ENCODE results near the gene PATZ1. TPM values are rescaled to one million over a fixed set of nuclear protein-coding genes. Genes with fewer than 3 reads are reported as not detected.
"Not testable (repeated sequence)": the region's sequence is repeated elsewhere in the genome, so short reads cannot be mapped to it uniquely, and the experiment has no call there.

PATZ1 gene, protein sequence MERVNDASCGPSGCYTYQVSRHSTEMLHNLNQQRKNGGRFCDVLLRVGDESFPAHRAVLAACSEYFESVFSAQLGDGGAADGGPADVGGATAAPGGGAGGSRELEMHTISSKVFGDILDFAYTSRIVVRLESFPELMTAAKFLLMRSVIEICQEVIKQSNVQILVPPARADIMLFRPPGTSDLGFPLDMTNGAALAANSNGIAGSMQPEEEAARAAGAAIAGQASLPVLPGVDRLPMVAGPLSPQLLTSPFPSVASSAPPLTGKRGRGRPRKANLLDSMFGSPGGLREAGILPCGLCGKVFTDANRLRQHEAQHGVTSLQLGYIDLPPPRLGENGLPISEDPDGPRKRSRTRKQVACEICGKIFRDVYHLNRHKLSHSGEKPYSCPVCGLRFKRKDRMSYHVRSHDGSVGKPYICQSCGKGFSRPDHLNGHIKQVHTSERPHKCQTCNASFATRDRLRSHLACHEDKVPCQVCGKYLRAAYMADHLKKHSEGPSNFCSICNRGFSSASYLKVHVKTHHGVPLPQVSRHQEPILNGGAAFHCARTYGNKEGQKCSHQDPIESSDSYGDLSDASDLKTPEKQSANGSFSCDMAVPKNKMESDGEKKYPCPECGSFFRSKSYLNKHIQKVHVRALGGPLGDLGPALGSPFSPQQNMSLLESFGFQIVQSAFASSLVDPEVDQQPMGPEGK
- total RNA-seq (2014; rRNA removed; shearing (Covaris generic)), result 1.1 and 3.0 TPM in 2 replicates

DNA sequence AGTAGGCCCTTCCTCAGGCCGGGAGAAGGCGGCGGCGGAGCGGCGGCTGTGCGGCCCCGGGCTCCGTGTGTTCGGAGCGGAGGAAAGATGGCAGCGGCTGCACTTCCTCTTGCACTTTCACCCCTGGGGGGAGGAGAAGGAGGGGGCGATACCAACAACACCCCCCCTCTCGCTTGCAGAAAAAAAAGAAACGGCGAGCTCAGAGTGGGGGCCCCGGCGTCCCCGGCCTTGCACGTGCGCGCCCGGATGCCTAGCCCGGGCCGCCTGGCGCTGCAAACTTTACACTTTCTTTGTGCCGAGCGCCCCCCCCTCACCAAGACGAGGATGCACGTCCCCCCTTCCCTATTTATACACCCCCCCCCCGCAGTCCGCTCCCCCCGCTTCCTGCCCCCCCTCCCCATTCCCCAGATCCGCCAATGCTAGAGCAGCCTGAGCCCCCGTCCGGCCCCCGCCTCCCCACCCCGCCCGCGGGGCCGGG is at the start of gene PATZ1:
Gene PATZ1, minus strand, starts transcription at position 92 of the 478 bp plus-strand sequence. CDS start 744 bp downstream, outside the sequence.
- DNase-seq (ENCODE audit: low spot score), result peak; percentile 13

DNA sequence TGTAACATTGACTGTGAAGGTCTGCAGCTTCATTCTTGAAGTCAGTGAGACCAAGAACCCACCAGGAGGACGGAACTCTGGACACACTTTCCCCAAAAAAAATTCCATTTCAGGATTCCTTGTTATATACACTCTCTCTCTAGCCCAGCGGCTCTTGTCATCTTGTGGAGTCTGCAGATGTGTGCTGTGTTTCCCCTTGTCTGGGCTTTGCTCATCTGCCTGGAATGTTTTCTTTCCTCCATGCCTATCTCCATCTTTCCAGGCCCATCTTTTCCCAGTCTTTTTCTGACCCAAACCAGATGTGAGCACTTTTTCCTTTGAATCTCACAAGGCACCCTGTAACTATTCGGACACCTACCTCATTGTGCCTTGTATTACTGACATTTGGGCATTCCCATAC is 48.2 kb upstream of the PATZ1 start:
- DNase-seq (ENCODE audit: low spot score), result no peak

DNA sequence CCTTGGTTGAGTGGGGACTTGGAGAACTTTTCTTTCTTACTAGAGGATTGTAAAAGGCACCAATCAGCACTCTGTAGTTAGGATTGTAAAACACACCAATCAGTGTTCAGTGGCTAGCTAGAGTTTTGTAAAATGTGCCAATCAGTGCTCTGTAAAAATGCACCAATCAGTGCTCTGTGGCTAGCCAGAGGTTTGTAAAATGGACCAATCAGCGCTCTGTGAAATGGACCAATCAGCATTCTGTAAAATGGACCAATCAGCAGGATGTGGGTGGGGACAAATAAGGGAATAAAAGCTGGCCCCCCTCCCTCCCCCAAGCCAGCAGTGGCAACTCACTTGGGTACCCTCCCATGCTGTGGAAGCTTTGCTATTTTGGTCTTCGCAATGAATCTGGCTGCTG is 47.7 kb upstream of the PATZ1 start:
- DNase-seq (ENCODE audit: low spot score), result no peak

DNA sequence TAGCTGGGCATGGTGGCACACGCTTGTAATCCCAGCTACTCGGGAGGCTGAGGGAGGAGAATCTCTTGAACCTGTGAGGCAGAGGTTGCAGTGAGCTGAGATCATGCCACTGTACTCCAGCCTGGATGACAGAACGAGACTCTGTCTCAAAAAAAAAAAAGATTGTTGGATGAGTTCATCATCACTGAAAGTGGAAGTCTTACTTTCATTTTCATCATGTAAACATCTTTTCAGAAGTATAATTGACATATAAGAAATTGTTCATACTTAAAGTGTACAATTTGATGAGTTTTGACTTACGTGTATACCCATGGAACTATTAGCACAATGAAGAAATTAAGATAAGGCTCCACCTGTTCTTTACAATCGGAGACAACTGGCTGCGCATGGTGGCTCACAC is 32.5 kb upstream of the PATZ1 start:
- not testable (repeated sequence) for DNase-seq (ENCODE audit: low spot score)

DNA sequence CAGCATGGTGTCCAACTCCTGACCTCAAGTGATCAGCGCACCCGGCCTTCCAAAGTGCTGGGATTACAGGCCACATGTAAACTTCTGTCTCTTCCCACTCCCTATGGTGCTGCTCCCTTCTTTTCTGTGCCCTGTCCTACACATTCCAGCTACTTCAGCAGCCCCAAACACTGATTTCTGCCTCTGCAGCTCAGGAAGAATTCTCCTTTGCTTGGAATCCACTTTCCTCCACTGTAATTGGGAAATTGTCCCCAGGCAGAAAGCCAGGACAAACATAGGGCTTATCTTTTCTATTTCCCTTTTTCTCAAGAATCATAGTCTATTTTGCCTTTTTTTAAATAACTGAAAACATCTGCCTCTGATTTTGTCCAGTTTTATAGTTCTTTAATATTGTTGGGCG is 32.0 kb upstream of the PATZ1 start:
- DNase-seq (ENCODE audit: low spot score), result no peak

DNA sequence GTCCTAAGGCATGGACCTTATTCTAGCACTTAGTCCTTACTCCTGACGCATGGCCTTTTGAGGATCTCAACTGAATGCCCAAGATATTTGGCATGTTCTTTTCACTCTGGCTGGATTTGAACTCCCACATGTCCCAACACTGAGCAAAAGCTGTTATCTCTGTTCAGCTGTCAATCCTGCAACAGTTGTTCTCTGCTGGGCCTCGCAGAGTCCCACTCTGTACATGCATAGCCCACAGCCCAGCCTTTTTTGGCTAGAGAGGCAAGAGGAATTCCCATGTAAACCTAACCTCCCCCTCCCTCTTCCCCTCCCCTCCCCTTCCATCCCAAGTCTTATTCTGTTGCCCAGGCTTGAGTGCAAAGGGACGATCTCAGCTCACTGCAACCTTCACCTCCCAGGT is 31.5 kb upstream of the PATZ1 start:
- no peak for DNase-seq (ENCODE audit: low spot score)

DNA sequence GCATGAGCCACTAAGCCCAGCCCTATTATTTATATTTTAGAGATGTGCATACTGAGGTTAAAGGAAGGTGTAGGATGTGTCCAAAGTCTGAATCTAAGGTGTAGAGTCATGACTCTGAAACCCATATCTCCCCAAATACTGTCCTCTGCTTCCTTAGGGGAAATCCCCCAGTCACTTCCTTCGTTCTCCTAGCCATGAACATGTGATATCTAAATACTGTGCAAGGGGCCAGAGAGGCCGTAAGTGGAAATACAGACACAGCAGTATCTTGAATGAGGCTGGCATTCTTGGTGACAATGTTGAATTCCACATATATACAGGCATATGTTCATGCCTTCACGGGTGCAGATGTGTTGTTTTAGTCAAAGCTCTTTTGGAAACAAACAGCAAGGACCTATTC is 21.3 kb upstream of the PATZ1 start:
- DNase-seq (ENCODE audit: low spot score), result no peak

DNA sequence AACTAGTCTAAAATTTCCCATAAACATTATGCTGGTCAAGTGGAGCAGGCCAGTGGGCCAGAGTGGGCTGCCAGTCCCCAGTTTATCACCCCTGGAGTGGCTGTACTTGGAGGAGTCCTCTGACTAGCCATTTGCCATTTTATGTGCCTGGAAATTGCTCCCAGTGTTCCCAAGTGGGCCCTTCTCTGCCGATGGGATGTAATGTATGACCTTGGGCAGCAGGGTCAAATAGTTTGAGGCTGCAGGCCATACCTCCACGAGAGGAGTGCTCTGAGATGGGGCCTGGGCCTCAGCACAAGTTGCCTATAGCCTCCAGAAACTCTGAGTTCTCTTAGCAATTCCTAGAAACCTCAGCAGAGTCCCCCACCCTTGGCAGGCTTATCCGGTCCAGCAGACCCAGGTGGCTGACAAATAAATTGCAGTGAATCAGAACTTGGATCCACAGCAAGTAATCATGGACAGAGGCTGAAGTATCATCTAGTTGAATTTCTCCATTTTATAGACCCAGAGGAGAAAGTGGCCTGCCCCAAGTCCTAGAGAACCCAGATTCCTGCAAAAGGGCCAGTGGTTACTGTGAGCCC is 17.8 kb upstream of the PATZ1 start:
- no peak for DNase-seq (ENCODE audit: low spot score)

DNA sequence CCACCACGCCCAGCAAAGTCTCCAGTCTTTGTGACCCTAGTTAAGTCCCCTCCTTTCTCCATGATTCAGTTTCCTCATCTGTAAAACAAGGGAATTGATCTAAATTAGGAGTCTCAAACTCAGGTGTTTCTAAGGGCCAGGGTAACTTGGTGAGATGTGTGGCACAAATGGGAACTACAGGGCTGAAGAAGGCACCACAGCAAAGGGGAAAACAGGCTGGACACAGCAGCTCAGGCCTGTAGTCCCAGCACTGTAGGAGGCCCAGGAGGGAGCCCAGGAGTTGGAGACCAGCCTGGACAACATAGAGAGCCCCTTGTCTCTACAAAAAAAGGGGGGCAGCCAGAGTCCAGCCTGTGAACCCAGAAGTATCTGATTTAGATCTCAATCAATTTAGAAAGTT is 15.6 kb upstream of the PATZ1 start:
- DNase-seq (ENCODE audit: low spot score), result no peak

DNA sequence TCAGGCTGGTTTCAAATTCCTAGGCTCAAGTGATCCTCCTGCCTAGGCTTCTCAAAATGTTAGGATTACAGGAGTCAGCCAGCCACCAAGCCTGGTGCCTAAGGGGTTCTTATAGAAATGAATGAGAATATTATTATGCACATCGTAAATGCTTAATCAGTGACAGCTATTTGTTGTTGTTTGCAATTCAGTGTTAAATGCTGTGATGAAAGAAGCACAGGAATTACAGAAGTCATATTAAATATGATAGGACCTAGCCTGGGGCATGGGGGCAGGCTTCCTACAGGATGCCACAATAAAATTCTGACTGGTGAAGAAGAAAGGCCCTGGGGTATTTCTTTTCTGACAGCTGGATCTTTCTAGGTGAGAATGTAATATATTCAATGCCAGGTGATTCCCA is 13.9 kb upstream of the PATZ1 start:
- DNase-seq (ENCODE audit: low spot score), result no peak

DNA sequence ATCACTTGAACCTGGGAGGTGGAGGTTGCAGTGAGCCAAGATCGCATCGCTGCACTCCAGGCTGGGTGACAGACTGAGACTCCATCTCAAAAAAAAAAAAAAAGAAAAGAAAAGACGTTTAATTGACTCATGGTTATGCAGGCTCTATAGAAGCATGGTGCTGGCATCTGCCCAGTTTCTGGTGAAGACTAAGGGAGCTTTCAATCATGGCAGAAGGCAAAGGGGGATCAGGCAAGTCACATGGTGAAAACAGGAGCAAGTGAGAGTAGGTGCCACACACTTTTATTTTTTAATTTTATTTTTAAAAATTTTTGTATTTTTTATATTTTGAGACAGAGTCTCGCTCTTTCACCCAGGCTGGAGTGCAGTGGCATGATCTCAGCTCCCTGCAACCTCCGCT is 8.4 kb upstream of the PATZ1 start:
- no peak for DNase-seq (ENCODE audit: low spot score)

DNA sequence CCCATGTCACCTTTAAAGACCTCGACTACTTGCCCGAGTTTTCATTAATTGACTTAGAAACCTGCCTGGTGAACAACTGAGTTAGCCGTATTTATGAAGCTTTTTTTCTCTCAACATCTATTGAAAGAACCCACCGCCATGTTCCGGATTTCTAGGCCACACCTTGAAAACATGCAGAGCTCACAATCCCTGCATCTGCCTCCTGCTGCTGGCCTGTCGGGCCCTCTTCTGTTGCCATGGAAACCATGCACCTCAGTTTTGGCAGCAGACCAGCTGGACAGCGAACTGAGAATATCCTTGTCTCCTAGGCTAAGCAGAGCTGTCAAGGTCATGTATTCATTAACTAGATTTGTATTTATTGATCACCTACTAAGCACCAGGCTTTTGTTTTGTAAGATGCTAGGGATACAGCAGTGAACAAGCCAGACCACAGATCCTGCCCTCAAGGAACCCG is 4.3 kb upstream of the PATZ1 start:
- DNase-seq (ENCODE audit: low spot score), result peak; percentile 9

DNA sequence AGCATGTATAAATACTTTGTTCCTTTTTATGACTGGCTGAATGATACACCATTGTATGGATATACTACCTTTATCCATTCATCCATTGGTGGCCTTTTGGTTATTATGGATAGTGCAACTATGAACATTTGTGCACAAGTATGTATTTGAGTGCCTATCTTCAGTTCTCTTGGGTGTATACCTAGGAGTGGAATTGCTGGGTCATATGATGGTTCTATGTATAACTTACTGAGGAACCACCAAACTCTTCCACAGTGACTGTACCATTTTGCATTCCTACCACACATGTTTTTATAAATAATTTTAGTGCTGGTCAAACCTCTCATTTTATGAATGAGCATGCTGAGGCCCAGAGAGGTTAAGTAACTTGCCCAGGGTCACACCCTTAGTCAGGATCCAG is 3.8 kb upstream of the PATZ1 start:
- no peak for DNase-seq (ENCODE audit: low spot score)

DNA sequence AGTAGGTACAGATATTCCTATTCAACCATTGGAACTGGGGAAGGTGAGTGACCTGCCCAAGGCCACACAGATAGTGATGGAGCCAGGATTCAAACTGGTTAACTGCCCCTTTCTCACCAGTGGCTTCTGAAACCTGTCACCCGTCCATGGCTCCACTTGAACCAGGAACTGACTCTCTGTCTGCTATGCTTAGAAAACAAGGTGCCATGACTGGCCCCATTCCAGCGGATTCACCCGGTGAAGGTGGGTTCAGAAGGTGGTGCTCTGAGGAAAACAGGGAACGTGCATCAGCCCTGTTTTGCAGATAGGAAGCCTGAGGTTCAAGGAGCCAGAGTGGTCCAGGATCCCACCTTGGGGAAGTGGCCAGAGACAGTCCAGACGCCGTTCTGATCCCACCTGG is 2.6 kb upstream of the PATZ1 start:
- no peak for DNase-seq (ENCODE audit: low spot score)

DNA sequence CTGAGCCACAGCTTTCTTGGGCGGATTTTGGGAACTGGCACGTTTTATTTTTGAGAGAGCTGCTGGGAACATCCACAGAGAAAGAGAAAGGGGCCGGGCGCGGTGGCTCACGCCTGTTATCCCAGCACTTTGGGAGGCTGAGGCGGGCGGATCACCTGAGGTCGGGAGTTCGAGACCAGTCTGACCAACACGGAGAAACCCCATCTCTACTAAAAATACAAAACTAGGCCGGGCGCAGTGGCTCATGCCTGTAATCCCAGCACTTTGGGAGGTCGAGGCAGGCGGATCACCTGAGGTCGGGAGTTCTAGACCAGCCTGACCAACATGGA is 1.8 kb upstream of the PATZ1 start:
- DNase-seq (ENCODE audit: low spot score), result not testable (repeated sequence)

DNA sequence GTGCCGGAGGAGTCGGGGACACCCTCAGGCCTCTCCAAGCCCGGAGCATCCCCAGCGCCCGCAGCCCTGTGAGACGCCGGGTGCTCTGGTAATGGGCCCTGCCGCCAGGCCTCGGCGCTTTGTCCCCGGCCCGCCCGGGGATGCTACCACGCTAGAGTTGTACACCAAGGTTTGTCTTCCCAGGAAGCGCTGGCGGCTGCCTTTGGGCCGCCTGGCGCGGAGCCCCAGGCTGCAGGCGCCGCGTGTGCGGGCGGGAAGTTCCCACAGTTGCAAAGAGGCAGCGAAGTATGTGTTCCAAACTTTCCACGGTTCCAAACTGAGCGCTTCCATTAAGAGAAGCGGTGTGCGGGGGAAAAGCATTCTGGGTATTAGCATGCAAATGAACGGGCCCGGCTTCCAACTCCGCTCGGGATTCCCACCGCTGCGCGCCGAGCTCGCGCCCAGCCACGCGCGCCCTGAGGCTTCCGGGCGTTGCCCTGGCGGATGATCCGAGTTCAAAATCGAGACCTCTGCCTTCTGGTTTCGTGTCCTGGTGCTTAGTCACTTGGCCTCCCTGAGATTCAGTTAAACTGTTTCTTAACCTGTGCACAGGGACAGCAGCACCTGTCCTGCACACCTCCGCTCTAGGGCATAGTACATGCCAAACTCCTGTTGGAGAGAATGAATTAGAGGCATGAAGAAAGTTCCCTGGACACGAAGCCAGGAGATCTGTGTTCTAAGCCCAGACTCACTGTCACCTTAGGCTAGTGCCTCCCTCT is 1.3 kb upstream of the PATZ1 start:
- DNase-seq (ENCODE audit: low spot score), result no peak

DNA sequence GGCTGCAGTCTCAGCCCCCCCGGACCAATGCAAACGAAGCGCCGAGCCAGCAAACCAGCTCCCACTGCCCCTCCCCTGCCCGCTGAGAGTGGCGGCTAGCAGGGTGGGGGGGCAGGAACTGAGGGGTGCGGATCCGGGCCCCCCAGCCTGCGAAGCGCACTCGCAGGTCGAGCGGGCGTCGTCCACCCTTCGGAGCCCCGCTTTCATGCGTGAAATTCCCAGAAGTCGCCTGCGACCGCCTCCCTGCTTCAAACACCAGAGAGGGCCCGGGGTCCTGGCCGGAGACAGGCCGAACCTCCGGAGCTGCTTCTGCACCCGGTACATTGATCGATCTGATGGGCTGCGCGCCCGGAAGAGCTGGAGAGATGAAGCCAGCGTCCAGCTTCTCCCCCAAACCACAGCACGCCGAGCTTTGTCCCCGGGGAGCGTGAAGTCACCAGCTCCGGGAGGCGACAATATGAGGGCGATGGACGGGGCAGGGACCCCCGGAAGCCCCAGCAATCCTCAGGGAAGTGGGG is 646 bp upstream of the PATZ1 start:
- no peak for DNase-seq (ENCODE audit: low spot score)

DNA sequence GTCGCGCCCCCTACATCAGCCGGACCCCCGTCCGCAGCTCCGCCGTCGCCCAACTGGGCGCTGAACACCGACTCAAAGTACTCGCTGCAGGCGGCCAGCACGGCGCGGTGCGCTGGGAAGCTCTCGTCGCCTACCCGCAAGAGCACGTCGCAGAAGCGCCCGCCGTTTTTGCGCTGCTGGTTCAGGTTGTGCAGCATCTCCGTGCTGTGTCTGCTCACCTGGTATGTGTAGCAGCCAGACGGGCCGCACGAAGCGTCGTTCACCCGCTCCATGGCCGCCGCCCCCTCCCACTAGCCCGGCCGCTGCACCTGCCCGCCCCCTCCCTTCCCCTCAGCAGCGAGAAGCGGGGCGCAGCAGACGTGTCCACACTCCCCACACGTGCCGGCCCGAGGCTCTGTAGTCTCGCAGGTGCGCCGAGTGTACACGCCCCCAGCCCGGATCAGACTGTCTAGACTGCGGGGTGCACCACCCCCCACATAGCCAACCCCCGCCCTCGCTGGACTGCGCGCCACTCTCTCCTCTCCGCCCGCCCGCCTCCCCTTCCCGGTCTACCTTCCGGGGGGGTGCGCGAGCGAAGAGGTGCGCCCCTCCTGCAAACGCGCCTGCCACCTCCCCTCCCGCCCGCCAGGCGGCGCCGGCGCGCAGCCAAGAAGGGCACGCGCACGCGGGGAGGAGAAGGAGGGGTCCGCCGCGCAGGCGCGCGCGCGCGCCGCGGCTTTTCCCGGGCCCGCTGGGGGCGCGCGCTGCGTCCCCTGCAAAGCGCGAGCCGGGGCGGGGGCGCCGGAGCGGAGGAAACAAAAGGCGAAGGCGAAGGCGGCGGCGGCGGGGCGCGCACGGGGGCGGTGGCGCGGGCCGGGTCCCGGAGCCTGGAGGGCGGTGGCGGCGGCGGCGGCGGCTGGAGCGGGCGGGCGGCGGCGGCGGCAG is 553 bp downstream of the PATZ1 start:
- DNase-seq (ENCODE audit: low spot score), result peak; percentile 33

DNA sequence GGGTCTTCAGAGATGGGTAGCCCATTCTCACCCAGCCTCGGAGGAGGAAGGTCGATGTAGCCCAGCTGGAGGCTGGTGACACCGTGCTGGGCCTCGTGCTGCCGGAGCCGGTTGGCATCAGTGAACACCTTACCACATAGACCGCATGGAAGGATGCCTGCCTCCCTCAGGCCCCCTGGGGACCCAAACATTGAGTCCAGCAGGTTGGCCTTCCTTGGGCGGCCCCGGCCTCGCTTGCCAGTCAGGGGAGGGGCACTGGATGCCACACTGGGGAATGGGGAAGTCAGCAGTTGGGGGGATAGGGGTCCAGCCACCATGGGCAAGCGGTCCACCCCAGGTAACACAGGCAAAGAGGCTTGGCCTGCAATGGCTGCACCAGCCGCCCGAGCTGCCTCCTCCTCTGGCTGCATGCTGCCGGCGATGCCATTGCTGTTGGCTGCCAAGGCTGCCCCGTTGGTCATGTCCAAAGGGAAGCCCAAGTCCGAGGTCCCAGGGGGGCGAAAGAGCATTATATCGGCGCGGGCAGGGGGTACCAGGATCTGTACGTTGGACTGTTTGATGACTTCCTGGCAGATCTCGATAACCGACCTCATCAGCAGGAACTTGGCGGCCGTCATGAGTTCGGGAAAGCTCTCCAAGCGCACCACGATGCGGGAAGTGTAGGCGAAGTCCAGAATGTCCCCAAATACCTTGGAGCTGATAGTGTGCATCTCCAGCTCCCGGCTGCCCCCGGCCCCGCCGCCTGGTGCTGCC is 1.4 kb downstream of the PATZ1 start:
- DNase-seq (ENCODE audit: low spot score), result no peak

DNA sequence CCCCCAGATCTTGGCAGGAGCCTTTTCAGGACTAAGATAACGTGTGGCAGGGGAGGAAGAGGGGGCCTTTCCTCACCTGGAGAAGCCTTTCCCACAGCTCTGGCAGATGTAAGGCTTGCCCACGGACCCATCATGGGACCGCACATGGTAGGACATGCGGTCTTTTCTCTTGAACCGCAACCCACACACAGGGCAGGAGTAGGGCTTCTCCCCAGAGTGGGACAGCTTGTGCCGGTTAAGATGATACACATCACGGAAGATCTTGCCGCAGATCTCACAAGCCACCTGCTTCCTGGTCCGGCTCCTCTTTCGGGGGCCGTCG is 1.9 kb downstream of the PATZ1 start:
- no peak for DNase-seq (ENCODE audit: low spot score)
